ENCODE measurements around the gene CYP2S1.
"Not testable (repeated sequence)": the region's sequence is repeated elsewhere in the genome, so short reads cannot be mapped to it uniquely, and the experiment has no call there.

The CYP2S1 gene, protein sequence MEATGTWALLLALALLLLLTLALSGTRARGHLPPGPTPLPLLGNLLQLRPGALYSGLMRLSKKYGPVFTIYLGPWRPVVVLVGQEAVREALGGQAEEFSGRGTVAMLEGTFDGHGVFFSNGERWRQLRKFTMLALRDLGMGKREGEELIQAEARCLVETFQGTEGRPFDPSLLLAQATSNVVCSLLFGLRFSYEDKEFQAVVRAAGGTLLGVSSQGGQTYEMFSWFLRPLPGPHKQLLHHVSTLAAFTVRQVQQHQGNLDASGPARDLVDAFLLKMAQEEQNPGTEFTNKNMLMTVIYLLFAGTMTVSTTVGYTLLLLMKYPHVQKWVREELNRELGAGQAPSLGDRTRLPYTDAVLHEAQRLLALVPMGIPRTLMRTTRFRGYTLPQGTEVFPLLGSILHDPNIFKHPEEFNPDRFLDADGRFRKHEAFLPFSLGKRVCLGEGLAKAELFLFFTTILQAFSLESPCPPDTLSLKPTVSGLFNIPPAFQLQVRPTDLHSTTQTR

DNA sequence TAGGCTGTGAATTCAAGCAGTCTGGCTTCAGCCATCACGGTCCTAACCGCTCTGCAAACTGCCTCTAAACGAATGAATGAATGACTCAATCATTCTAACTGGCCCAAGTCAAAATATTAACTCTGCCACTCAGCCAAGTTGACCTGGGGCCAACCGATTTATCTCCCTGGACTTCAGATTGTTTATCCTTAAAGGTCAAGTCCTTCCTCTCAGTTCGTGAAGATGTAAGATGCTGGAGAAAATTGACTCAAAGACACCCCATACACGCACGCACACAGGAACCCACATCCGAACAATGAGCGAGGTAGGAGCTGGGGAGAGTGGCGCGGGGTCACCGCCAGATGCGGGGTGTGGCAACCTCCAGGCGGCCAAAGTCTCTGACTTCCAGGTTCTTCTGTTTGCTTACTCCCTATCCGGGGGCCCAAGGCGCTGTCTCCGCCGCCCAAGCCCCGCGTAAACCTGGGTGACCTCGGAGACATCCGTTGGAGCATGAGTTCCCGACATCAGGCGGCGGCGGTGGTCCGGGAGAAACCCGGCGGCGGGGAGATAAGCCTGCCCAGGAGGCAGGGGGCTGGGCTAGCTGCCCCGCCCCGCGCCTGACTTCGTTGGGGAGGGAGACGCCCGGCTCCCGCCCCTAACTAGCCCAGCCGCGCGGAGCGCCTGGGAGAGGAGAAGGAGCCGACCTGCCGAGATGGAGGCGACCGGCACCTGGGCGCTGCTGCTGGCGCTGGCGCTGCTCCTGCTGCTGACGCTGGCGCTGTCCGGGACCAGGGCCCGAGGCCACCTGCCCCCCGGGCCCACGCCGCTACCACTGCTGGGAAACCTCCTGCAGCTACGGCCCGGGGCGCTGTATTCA, at the start of gene CYP2S1:
TSS of gene CYP2S1 (plus strand) at position 646 of the 856 bp plus-strand sequence. CDS start at position 692, 46 bp downstream.
- H3K27ac ChIP-seq, result no peak within 1 kb of the TSS
- TF ChIP-seq, protein P1, sequence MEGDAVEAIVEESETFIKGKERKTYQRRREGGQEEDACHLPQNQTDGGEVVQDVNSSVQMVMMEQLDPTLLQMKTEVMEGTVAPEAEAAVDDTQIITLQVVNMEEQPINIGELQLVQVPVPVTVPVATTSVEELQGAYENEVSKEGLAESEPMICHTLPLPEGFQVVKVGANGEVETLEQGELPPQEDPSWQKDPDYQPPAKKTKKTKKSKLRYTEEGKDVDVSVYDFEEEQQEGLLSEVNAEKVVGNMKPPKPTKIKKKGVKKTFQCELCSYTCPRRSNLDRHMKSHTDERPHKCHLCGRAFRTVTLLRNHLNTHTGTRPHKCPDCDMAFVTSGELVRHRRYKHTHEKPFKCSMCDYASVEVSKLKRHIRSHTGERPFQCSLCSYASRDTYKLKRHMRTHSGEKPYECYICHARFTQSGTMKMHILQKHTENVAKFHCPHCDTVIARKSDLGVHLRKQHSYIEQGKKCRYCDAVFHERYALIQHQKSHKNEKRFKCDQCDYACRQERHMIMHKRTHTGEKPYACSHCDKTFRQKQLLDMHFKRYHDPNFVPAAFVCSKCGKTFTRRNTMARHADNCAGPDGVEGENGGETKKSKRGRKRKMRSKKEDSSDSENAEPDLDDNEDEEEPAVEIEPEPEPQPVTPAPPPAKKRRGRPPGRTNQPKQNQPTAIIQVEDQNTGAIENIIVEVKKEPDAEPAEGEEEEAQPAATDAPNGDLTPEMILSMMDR (conservative IDR thresholded peaks at IDR 0.05), result no peak

DNA sequence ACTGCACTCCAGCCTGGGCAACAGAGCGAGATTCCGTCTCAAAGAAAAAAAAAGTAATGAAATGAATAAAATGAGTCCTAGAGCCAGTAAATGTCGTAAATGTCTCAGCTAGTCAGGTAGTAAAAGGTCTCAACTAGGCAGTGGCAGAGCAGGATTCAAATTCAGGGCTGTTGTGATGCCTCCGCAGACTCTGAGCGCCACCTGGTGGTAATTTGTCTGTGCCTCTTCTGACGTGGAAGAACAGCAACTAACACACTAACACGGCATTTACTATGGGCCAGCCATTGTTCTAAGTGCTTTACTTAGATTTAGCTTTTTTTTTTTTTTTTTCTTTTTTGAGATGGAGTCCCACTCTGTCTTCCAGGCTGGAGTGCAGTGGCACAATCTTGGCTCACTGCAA, 48.6 kb upstream of the CYP2S1 start:
- TF ChIP-seq, protein P1 (conservative IDR thresholded peaks at IDR 0.05), result peak; percentile 98
- no peak overlapping the region for H3K27ac ChIP-seq

DNA sequence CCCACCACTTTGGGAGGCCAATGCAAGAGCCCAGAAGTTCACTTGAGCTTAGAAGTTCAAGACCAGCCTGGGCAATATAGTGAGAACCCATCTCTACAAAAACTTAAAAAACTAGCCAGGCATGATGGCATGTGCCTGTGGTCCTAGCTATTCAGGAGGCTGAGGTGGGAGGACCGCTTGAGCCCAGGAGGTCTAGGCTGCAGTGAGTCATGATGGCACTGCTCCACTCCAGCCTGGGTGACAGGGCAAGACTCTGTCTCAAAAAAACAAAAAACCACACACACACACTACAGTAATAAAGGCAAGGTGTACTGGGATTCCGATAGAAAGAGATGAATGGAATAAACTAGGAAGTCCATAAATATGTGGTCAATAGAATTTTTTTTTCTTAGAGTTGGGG, 43.2 kb upstream of the CYP2S1 start:
- H3K27ac ChIP-seq, result no peak overlapping the region
- TF ChIP-seq, protein P1 (conservative IDR thresholded peaks at IDR 0.05), result no peak

DNA sequence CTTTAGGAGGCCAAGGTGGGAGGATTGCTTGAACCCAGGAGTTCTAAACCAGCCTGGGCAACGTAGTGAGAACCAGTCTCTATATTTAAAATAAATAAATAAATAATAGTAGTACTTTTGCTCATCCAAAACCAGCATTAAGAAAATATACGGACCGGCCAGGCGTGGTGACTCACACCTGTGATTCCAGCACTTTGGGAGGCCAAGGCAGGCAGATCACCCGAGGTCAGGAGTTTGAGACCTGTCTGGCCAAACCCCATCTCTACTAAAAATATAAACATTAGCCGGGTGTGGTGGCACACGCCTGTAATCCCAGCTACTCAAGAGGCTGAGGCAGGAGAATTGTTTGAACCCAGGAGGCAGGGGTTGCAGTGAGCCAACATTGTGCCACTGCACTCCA, 42.0 kb upstream of the CYP2S1 start:
- not testable (repeated sequence) for H3K27ac ChIP-seq

DNA sequence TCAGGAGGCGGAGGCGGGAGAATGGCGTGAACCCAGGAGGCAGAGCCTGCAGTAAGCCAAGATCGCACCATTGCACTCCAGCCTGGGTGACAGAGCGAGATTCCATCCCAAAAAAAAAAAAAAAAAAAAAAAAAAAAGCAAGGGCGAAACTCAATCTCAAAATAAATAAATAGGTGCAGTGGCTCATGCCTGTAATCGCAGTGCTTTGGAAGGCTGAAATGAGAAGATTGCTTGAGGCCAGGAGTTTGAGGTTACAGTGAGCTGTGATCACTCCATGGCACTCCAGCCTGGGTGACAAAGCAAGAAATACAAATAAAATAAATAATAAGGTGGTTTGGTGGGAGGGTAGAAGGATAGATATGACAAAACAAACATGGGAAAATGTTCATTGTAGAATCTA, 39.0 kb upstream of the CYP2S1 start:
- H3K27ac ChIP-seq, result no peak overlapping the region
- TF ChIP-seq, protein P1 (conservative IDR thresholded peaks at IDR 0.05), result no peak

DNA sequence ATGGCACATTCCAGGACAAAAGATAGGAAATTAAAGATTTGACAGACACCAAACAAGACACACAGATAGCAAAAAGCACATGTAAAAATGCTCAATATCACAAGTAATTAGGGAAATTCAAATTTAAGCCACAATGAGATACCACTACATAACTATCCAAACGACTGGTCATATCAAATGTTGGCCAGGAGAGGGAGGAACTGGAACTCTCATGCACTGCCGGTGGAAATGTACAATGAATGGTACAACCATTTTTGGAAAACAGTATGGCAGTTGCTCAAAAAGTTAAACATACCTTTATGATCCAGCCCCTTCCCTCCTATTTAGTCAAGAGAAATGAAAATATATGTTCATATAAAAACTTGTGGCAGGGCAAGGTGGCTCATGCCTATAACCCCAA, 36.8 kb upstream of the CYP2S1 start:
- TF ChIP-seq, protein P1 (conservative IDR thresholded peaks at IDR 0.05), result no peak
- H3K27ac ChIP-seq, result no peak overlapping the region

DNA sequence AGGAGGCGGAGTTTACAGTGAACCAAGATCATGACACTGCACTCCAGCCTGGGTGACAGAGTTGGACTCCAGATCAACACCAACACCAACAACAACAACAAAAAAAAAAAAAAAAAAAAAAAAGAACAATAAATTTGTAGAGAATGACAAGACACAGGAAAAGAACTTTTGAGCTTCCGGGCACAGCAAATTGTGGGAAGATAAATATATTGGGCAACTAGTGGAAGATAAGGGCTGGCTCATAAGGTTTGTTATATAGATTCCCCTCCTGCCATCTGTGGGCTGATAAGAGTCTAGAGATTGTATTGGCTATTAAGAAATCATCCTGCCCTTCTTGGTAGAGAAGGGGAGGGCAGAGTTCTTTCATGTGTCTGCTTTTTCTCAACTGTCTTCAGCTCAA, 33.1 kb upstream of the CYP2S1 start:
- H3K27ac ChIP-seq, result no peak overlapping the region
- TF ChIP-seq, protein P1 (conservative IDR thresholded peaks at IDR 0.05), result no peak

All from VCaP (cell line).